Caco-2 (cell line): ENCODE results near the gene OR6V1. TPM values are rescaled to one million over a fixed set of nuclear protein-coding genes. Genes with fewer than 3 reads are reported as not detected.

Experiments
- BruUV-seq: library from RNA; stranded (reverse); fragments of 400-500 nt; replicated peaks from 2 replicates; lab custom pipeline; 2021; lab: Mats Ljungman, UMichigan
- CTCF ChIA-PET: fragments of 300-600 bp; sonication (Branson Sonifier 250); formaldehyde crosslinking; loops from one replicate; lab custom pipeline; 2022; ENCODE audit warnings: antibody characterized with exemption; lab: Charles Lee
- POLR2A ChIA-PET: fragments of 300-600 bp; sonication (Branson Sonifier 250); formaldehyde crosslinking; loops from one replicate; lab custom pipeline; 2022; ENCODE audit warnings: antibody characterized with exemption; lab: Charles Lee
- DNase-seq, 2 experiments: peaks; one replicate each; pipeline versions ENCODE4 v3.0.0 to v3.0.0-alpha.2; 2020 to 2022
- H3K27me3 ChIP-seq: replicated peaks from 2 replicates; pipeline ENCODE4 v1.6.0; 2011; ENCODE audit warnings: low read length; ENCODE audit not compliant: control insufficient read depth, insufficient read depth
- H3K36me3 ChIP-seq: 2 replicates; pipeline ENCODE4 v1.5.1; 2011; ENCODE audit warnings: low read length; ENCODE audit not compliant: control insufficient read depth, insufficient read depth
- H3K4me1 ChIP-seq: fragments of 250-450 bp; sonication (Bioruptor Pico); 2 replicates; pipeline ENCODE4 v1.5.1; 2020; ENCODE audit warnings: mild to moderate bottlenecking
- H3K4me3 ChIP-seq: 2 replicates; pipeline ENCODE4 v1.5.1; 2011; ENCODE audit warnings: low read depth, mild to moderate bottlenecking, control low read depth, low read length
- H3K9me3 ChIP-seq: fragments of 250-450 bp; sonication (Bioruptor Pico); 2 replicates; pipeline ENCODE4 v1.5.1; 2020; ENCODE audit warnings: mild to moderate bottlenecking, moderate library complexity
- H3K27ac Mint-ChIP-seq: one replicate; pipeline ENCODE4 v1.8.0; 2022; ENCODE audit warnings: mixed read lengths; ENCODE audit not compliant: unreplicated experiment
- H3K27me3 Mint-ChIP-seq: one replicate; pipeline ENCODE4 v1.8.0; 2022; ENCODE audit warnings: mixed read lengths; ENCODE audit not compliant: insufficient read depth, unreplicated experiment
- H3K36me3 Mint-ChIP-seq: one replicate; pipeline ENCODE4 v1.8.0; 2022; ENCODE audit warnings: mild to moderate bottlenecking, mixed read lengths; ENCODE audit not compliant: insufficient read depth, unreplicated experiment
- H3K4me1 Mint-ChIP-seq: one replicate; pipeline ENCODE4 v1.8.0; 2022; ENCODE audit warnings: low read depth, mixed read lengths; ENCODE audit not compliant: unreplicated experiment
- H3K4me3 Mint-ChIP-seq: one replicate; pipeline ENCODE4 v1.8.0; 2022; ENCODE audit warnings: mild to moderate bottlenecking, moderate library complexity, mixed read lengths; ENCODE audit not compliant: unreplicated experiment
- H3K9me3 Mint-ChIP-seq: one replicate; pipeline ENCODE4 v1.8.0; 2022; ENCODE audit warnings: mixed read lengths; ENCODE audit not compliant: unreplicated experiment
- CTCF ChIP-seq, 2 experiments: fragments of 200-600 bp in 1 of 2; IDR thresholded peaks; 1 replicate in 1 of 2; 2 replicates in 1 of 2; pipeline versions ENCODE4 v1.5.1 to v1.8.0; 2011 to 2022; ENCODE audit warnings: antibody characterized with exemption in 1 of 2, control low read depth in 1 of 2, inconsistent platforms in 1 of 2, low read depth in 1 of 2, low read length in 1 of 2, mild to moderate bottlenecking in 1 of 2, moderate library complexity in 1 of 2; ENCODE audit not compliant: insufficient read depth in 1 of 2, severe bottlenecking in 1 of 2, unreplicated experiment in 1 of 2
- intact Hi-C: fragments of 100-400 bp; cut with micrococcal nuclease; formaldehyde crosslinking; loops from one replicate; pipeline ENCODE4 v1.10.0; 2022; ENCODE audit not compliant: unreplicated experiment
- total RNA-seq: library from RNA; stranded (reverse); gene quantifications from 2 replicates; pipeline ENCODE4 v1.2.3, GENCODE V29; 2022

The OR6V1 gene
- total RNA-seq, 1 experiment from 2014 or later = not detected

GRCh38 chr7:143018931-143019330 lies 33.2 kb upstream of the OR6V1 start:
- Histone ChIP-seq H3K4me3 (no peak overlapping the region), H3K27me3 (no peaks in the 10 kb centered on the region; the same call in 1 of the 2 replicates), H3K9me3 (no peaks in the 10 kb centered on the region), H3K4me1 (no peaks in the 10 kb centered on the region), H3K36me3 (no peaks in the 10 kb centered on the region)
- Mint-ChIP-seq H3K27ac (no peak overlapping the region), H3K9me3 (no peaks in the 10 kb centered on the region), H3K36me3 (no peaks in the 10 kb centered on the region), H3K4me1 (no peaks in the 10 kb centered on the region), H3K27me3 (peaks cover 11% of the 10 kb centered on the region), H3K4me3 (no peak overlapping the region)
- CTCF ChIA-PET = interaction anchor here (0.7 kb wide), 1 partner anchor 196 kb away, joined by 4 read pairs; no protein-coding TSS in a partner anchor
- POLR2A ChIA-PET = no interaction called here
- BruUV-seq = no TSS peak
- intact Hi-C loops = no loop called here
- no peak for TF ChIP-seq CTCF (IDR thresholded peaks at IDR 0.05; ENCODE audit: insufficient read depth in 1 of 2, low read depth in 1 of 2, low read length in 1 of 2, severe bottlenecking in 1 of 2, unreplicated experiment in 1 of 2)
- no peak for DNase-seq

- intact Hi-C loops = no loop called here
- ChIA-PET CTCF (interaction anchor here (0.7 kb wide), 1 partner anchor 167 kb away, joined by 8 read pairs; no protein-coding TSS in a partner anchor), POLR2A (no interaction called here)
- H3K36me3 ChIP-seq = no peaks in the 10 kb centered on the region
- Mint-ChIP-seq H3K36me3 (no peaks in the 10 kb centered on the region), H3K9me3 (no peaks in the 10 kb centered on the region), H3K27ac (no peak overlapping the region), H3K27me3 (peaks cover 8% of the 10 kb centered on the region), H3K4me1 (no peaks in the 10 kb centered on the region), H3K4me3 (no peak overlapping the region)
- H3K9me3 ChIP-seq = no peaks in the 10 kb centered on the region
- DNase-seq = no peak
- no peak for TF ChIP-seq CTCF (IDR thresholded peaks at IDR 0.05; ENCODE audit: insufficient read depth in 1 of 2, low read depth in 1 of 2, low read length in 1 of 2, severe bottlenecking in 1 of 2, unreplicated experiment in 1 of 2)
- no TSS peak for BruUV-seq
- no peak overlapping the region for H3K4me3 ChIP-seq
- no peaks in the 10 kb centered on the region for H3K4me1 ChIP-seq
- no peaks in the 10 kb centered on the region for H3K27me3 ChIP-seq
Measured at GRCh38 chr7:143023047-143023446, 29.1 kb upstream of the OR6V1 start.

- H3K4me3 ChIP-seq = no peak overlapping the region
- no peak for DNase-seq
- BruUV-seq = no TSS peak
- no peaks in the 10 kb centered on the region for H3K9me3 Mint-ChIP-seq
- intact Hi-C loops = no loop called here
- H3K27me3 ChIP-seq = no peaks in the 10 kb centered on the region
- H3K4me1 Mint-ChIP-seq = no peaks in the 10 kb centered on the region
- peaks cover 7% of the 10 kb centered on the region for H3K27me3 Mint-ChIP-seq
- no peaks in the 10 kb centered on the region for H3K4me1 ChIP-seq
- ChIA-PET POLR2A (no interaction called here), CTCF (no interaction called here)
- no peaks in the 10 kb centered on the region for H3K36me3 Mint-ChIP-seq
- H3K36me3 ChIP-seq = no peaks in the 10 kb centered on the region
- TF ChIP-seq CTCF (IDR thresholded peaks at IDR 0.05; ENCODE audit: insufficient read depth in 1 of 2, low read depth in 1 of 2, low read length in 1 of 2, severe bottlenecking in 1 of 2, unreplicated experiment in 1 of 2) = no peak
- no peak overlapping the region for H3K27ac Mint-ChIP-seq
- no peak overlapping the region for H3K4me3 Mint-ChIP-seq
- H3K9me3 ChIP-seq = no peaks in the 10 kb centered on the region
Measured at GRCh38 chr7:143025371-143025770, 26.8 kb upstream of the OR6V1 start.
